NCI-H2196 (cell line): ENCODE results near the gene RNF40.
A peak's percentile ranks its signal among the peaks of the same experiment; 100 is the strongest.

Experiments
- DNase-seq: peaks from one replicate; lab custom pipeline; 2025; ENCODE audit not compliant: unreplicated experiment; lab: John Stamatoyannopoulos, UW

Gene RNF40

DNA sequence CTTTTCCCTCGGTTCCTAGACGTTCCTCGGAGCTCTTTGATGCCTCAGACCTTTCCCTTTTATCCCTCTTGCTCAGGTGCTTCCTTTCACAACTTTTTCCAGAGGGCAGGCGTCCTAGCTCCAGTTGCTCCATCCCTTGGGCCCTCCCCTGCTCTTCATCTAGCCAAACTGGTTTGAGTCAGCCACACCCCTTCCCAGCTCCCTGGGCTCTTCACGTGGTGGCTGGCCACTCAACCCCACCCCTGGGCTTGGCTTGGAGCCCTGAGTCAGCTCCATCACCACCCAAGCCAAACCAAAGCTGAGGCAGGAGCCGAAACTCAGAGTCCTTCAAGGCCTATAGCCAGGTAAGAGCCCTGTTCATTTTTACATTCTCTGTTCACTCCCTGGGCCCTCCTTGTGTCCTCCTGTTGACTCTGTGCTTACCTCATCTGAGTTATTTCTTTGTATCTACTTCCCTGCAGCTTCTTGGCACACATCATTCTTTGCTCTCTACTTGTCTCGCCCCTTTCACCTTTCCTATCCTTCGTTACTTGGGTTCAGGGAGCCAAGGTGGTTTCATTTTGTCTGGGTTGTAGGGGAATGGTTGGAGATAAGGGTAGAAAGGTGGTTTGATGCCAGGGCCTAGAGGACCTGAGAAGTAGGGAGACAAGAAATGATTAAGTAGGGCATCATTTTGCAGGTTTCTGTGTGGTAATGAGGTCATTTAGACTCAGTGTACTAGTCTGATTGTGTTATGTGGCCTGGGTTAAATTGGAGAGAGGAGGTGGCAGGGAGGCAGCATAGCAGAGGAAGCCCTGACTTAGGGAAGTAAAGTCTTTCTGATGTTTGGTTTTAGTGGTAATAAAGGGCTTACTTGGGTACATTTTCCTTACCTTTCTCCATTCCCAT is 21.5 kb upstream of the RNF40 start:
- DNase-seq = peak; percentile 94

DNA sequence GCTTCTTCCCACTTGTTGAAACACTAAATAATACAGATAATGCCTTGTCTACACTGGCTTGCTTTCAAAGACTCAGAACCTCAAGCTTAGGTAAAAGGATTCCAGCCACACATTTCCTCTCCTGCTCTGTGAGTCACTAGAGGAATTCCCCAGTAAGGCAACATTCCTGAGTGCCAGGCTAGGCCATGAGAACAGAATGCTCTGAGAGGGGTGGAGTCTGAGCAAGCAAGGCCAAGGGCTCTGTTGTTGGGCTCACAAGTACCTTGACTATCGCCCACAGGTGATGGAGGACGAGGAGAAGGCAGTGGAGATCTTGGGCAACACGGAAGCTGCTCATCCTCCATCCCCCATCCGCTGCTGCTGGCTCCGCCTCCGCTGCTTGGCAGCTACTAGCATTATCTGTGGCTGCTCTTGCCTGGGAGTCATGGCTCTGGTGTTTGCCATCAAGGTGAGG is 20.6 kb upstream of the RNF40 start:
- peak; percentile 64 for DNase-seq

DNA sequence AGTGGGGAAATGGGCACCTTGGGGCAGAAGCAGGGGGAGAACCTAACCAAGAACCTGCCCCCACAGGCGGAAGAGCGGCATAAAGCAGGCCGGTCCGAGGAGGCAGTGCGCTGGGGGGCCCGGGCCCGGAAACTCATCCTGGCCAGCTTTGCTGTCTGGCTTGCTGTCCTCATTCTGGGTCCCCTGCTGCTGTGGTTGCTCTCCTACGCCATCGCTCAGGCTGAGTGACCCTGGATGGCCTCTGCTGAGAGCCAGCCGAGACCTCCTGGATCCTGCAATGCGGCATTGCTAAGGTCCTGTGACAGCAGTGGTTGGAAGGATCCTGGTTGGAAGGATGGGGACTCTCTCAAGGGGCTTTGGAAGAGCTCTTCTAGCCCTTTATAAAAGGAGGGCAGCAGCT is 18.4 kb upstream of the RNF40 start:
- DNase-seq = no peak

DNA sequence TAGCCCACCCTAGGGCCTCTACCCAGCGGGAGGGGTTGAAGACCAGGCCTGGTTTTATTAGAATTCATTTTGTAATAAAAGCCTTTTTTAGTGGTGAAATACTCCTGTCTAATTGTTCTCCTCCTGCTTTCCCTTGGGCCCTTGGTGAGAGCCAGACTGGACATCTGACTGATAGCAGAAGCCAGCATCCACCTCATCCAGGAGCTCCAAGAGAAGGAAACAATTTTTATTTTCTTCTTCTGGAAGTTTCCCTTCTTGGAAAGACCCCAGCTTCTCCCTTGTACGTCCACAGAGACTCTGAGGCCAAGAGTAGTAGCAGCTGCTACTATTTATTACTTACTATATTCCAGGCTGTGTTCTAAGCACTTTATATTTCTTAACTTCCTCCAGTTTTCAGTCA is 17.9 kb upstream of the RNF40 start:
- no peak for DNase-seq

DNA sequence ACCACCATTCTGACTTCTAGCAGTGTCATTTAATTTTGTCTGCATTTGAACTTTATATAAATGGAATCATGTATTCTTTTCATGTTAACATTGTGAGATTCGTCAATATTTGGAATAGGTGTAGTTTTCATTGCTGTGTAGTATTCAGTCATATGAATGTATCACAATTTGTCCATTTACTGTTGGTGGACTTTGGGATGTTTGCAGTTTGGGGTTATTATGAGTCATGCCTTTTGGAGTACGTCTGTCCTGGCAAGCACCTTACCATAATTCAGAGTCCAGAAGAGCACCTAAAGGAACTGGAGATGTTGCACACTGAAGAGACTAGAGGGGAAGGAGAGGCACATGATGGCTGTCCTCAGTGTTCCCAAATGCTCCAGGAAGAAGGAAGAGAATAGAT is 17.0 kb upstream of the RNF40 start:
- DNase-seq = no peak

DNA sequence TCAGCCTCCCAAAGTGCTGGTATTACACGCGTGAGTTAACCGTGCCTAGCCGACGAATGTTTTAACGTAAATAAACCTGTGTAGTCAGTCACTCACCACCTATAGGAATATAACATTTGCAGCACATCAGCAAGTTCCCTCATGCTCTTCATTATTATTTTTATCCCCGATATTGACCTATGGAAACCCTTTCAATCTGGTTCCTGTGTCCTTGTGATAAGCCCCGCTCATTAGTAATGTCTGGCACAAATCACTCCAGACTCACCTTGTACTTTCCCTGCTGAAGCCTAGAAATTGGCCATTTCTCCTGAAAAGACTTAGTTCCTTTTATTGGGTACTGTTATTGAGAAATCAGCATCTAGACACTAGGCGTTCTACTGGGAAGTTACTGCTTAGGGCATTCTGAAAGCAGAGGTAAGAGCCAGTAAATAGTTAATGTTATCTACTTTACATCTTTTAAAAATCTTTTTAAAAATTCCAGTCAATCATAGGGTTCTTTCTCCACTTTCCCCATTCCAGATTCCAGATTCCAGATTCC is 15.4 kb upstream of the RNF40 start:
- DNase-seq = no peak

DNA sequence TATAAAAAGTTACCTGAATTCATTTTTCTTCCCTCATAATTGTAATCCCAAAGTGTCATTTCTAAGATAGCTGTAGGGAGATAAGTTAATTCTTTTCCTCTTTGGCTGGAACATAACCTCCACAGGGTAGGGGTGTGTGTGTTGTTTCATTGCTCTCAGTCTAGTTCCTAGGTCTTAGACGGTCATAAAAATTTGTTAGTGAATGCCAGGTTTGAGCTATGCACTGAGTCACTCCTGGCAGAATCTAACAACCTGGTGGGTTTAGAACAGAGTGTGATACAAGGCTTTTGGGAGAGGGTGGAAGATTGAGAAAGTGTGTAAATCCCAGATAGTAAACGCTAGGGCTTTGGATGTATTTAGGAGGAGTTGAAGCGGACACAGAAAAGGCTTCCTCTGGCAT is 14.8 kb upstream of the RNF40 start:
- DNase-seq = peak; percentile 10

DNA sequence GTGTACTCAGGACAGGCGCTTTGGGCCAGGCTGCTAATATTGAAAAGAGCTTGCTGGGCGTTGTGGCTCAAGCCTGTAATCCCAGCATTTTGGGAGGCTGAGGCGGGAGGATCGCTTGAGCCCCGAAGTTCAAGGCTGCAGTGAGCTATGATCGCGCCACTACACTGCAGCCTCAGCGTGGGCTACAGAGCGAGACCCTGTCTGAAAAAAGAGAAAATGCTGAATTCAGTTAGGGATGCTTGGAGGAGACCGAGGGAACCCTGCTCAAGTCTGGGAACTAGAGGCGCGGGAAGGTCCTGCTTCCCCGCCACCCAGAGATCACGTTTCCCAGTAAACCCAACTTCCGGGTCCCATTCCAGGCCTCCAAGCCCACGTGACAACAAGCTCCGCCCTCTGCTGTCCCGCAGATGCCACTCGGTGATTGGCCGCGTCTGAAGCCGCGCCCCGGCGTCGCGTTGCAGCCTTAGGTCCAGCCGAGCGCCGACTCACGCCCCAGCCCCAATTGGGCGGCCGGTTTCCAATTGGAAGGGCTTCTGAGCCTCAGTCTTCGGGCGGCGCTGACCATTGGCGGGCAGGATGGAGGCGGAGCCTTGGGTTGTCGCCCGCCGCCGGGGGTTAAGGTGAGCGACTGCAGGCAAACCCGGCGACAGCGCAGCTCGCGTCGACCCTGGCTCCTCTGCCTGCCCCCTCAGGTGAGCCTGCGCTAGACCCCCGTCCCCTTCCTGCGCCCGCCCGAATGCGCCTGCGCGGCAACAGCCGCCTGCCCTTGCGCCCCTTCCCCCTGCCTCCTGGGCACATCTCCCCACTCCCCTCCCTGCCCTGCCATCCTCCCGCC is 14.1 kb upstream of the RNF40 start, which contains the start of gene PHKG2:
Gene PHKG2, plus strand, starts transcription at position 627 of the 835 bp plus-strand sequence. CDS start 396 bp downstream, outside the sequence.
- DNase-seq = peak; percentile 100

DNA sequence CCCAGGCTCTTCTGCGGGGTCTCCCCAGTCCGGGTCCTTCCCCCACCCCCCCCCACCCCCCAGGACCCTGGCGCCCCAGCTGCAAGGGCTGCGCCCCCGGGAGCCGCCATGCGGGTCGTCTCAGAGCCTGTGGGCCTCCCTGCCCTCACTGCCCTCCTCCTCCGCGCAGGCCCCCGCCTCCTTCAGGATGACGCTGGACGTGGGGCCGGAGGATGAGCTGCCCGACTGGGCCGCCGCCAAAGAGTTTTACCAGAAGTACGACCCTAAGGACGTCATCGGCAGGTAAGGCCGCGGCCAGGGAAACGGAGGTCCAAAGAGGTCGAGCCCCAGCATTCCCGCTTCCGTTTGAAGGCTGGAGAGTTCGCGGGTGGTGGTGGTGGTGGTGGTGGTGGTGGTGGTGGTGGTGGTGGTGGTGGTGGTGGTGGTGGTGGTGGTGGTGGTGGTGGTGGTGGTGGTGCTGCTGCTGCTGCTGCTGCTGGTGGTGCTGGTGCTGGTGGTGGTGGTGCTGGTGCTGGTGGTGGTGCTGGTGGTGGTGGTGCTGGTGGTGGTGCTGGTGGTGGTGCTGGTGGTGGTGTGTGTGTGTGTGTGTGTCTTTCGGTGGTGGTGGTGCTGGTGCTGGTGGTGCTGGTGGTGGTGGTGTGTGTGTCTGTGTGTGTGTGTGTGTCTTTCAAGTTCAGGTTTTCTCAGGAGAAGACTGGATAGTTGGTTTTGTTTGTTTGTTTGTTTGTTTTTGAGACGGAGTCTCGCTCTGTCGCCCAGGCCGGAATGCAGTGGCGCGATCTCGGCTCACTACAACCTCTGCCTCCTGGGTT is 13.3 kb upstream of the RNF40 start:
- peak; percentile 27 for DNase-seq

DNA sequence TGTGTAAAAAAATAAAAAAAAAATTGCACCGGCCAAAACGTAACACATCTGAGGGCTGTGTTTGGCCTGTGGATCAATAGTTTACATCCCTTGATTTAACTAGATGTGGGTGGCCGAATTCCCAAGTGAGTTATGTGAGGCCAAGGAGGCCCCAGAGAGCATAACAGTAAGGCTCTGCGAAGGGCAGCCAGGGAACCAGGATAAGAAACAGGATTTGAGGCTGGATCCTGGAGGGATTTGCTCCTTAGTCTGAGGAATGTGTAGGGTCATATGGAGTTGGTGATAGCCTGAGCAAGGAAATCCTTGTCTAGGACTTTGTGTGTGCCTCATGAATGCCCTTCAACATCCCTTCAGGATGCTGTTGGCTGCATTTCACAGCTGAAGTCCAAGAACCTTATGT is 11.9 kb upstream of the RNF40 start:
- no peak for DNase-seq

DNA sequence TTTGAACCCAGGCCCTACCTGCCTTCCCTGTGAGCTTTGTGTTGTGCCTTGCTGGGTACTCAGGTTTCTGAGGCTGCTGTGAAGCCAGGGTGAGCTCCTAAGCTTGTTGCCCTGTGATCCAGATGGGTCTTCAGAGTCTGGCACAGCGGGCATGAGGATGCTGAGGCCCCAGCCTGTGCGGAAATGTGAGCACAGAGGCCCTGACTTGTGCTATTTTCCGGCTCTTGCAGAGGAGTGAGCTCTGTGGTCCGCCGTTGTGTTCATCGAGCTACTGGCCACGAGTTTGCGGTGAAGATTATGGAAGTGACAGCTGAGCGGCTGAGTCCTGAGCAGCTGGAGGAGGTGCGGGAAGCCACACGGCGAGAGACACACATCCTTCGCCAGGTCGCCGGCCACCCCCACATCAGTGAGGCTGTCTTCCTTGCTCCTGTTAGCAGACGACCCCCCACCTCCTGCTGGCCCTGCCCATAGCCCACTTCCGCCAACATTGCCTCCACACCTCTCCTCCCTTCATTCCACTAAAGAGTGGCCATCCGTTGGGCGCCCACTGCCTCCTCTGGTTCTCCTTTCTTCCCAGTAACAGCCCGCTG is 11.2 kb upstream of the RNF40 start:
- DNase-seq = no peak

DNA sequence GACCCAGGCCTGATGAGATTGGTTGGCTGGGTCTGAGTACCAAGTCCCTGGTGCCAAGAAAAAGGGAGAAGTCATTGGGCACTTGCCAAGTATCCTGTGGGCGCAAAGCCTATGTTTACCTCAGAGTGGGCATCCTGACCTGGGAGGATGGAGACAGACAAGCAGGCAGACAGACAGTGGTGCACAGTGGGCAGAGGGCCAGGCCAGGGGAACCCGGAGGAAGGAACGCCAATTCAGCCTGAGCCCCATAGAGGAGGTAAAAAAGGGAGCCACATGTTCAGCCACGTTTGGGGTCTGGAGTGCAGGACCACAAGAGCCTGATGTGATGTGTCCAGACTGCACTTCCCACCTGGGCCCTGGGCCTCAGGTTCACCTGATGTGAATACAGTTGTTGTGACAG is 8.5 kb upstream of the RNF40 start:
- no peak for DNase-seq

DNA sequence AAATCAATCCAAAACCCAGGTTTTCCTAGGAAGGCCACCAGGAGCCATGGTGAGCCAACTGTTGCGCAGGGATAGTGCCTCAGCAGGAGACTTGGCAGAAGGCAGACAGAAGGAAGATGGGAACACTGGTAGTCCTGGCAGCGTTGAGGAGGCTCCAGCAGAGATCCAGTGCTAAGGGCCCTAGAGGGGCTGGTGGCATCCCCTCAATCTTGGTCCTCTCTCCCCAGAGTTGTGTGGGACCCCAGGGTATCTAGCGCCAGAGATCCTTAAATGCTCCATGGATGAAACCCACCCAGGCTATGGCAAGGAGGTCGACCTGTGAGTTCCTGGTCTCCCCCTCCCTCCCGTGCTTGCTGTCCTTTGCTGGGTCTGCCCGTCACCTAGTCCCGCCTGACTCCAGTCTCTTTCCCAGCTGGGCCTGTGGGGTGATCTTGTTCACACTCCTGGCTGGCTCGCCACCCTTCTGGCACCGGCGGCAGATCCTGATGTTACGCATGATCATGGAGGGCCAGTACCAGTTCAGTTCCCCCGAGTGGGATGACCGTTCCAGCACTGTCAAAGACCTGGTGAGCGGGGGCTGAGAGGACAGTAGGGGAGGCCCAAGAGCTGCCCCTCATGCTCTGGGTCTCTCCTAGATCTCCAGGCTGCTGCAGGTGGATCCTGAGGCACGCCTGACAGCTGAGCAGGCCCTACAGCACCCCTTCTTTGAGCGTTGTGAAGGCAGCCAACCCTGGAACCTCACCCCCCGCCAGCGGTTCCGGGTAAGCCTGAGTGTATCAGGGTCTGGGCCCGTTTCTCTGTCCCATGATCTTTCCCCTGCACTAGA is 6.0 kb upstream of the RNF40 start:
- no peak for DNase-seq

DNA sequence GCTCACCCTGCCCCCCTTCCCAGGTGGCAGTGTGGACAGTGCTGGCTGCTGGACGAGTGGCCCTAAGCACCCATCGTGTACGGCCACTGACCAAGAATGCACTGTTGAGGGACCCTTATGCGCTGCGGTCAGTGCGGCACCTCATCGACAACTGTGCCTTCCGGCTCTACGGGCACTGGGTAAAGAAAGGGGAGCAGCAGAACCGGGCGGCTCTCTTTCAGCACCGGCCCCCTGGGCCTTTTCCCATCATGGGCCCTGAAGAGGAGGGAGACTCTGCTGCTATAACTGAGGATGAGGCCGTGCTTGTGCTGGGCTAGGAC is 5.4 kb upstream of the RNF40 start:
- no peak for DNase-seq

DNA sequence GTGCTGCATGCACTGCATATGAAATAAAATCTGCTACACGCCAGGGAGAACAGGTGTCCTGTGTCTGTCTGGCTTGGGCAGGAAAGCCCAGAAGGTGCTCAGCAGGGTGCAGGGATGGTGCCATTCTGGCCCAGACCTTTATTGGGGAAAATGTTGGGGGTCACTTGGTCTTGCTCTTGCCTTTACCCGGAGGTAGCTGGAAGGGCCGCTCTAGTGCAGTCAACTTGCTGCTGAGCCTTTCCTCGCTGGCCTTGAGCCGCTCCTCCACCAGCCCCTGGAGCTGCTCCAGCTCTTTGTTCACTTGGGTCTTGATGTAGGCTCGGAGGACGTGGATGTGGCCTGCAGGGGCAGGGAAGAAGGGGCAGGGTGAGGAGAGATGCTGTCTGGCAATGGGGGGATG is 4.8 kb upstream of the RNF40 start:
- no peak for DNase-seq

DNA sequence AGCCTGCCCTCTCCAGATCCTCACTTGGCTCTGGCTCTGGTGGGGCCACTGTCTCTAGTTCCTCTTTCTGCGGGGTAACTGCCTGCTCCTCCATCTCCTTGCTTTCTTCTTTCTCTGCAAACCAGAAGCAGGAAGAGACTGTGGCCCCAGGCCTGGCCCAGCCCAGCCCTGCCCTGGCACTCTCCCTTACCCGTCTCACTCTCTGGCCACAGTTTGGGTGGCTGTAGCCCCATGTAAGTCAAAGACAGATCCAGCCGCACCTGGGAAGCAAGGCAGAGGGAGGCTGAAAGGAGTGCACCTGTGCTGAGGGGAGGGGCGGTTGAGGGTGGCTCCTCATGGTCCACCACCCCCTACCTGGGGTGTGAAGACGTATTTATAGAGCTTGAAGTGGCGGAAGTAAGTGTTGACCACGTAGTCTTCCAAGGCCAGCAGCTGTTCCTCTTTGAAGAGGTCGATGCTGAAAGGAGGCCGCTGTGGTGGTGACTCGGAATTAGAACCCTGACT is 3.1 kb upstream of the RNF40 start:
- no peak for DNase-seq

DNA sequence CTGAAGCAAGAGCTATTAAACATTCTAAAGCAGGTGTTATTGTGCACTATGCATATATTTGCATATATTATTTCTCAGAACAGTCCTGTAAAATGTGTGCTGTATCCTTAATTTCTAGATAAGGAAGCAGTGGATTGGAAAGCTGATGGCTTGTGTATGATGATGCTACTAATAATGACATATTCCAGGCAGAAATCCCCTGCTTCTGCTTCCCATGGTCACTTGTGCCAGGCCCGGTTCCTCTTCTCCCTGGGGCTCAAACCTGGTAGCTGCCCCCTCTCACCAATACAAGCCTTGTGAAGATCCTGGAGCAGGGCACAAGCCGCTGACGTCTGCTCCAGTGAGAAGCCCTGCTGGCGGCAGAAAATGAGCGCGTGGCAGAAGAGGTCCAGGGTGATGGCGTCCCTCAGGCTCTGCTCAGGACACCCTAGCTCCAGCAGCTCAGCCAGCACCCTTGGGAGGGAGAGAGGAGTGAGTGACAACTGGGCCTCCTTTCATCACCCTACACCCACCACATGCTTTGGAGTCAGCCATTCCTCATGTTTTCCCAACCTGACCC is 2.0 kb upstream of the RNF40 start:
- DNase-seq = no peak

DNA sequence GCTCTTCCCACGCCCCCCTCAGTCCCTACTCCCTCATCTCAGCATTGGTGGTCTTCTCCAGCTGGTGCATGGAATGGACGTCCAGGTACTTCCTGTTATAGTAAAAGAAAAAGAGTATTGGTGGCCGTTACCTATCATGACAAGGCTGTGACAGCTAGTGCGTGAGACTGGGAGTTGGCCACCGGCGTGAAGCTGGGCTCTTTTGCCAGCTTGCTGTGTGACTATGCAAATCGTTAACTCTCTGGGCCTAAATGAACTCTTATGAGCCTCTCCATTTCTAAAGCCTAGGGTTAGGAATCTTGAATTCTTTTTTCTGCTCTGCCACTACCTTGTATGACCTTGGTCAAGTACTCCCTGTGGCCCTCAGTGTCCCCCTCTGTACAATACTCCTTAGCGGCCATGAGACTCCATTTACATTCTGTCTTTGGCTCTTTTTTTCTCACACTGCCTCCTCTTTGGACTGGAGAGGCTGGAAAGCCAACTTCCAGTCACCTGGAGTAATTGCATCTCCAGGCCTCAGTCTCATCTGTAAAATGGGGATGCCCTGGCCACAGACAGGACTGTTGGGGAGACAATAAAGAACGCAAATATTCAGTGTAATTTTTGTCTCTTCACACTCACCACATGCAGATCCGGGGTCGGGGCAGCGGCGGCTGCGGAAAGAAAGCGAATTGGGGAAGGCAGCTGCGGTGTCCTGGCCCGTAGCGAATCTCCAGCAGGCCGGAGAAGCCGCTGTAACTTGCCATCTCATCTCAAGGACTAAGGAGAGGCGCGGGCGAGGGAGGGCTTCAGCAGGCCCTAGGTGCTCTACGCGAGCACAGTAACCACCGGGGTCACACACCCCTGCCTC is 1.3 kb upstream of the RNF40 start:
- DNase-seq = no peak
